GM18951 (cell line): ENCODE results near the gene PLEKHG3.

ENCODE experiments used
- POLR2A ChIP-seq: IDR thresholded peaks from 4 replicates; pipeline ENCODE4 v1.6.1; 2011; ENCODE audit warnings: mild to moderate bottlenecking; ENCODE audit not compliant: insufficient read length, insufficient read depth; ENCODE audit errors: extremely low read depth
- in situ Hi-C: fragments of 300-500 bp; cut with MboI; formaldehyde crosslinking; loops from one replicate; pipeline ENCODE4 v1.12.0; 2022; ENCODE audit warnings: low sequenced_read_pairs, mixed read lengths, inconsistent platforms; ENCODE audit not compliant: unreplicated experiment

The PLEKHG3 gene

GRCh38 chr14:64786296-64787149, 82.3 kb downstream of the PLEKHG3 start:
- in situ Hi-C loops, result no loop called here
- no peak for TF ChIP-seq POLR2A

GRCh38 chr14:64787619-64788018, 83.4 kb downstream of the PLEKHG3 start:
- in situ Hi-C loops, result no loop called here

DNA sequence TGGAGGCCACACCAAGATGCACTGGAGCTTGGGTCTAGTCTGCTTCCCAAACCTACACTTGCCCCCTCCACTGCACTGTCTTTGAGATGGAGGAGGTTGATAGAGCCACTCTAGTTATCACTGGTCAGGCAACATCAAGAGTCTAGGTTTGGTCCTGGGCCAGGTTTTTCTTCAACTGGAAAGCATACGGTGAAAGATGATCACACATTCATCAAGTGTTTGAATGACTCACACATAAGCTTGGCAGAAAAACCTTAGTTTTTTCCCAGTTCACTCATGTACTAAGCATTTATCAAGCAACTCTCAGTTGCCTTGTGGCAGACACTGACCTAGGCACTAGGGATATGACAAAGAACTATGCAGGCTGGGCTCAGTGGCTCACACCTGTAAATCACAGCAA, 84.5 kb downstream of the PLEKHG3 start:
- TF ChIP-seq POLR2A, result no peak
- in situ Hi-C loops, result no loop called here

More at GRCh38 chr14:64787619-64788018, 83.4 kb downstream of the PLEKHG3 start:
- TF ChIP-seq POLR2A, result no peak

GRCh38 chr14:64789696-64790095, 85.5 kb downstream of the PLEKHG3 start:
- in situ Hi-C loops, result no loop called here
- TF ChIP-seq POLR2A, result no peak

- in situ Hi-C loops, result no loop called here
- no peak for TF ChIP-seq POLR2A
Measured at GRCh38 chr14:64790478-64790877, 86.3 kb downstream of the PLEKHG3 start.

GRCh38 chr14:64792231-64792630, 88.0 kb downstream of the PLEKHG3 start:
- in situ Hi-C loops, result no loop called here
- no peak for TF ChIP-seq POLR2A

DNA sequence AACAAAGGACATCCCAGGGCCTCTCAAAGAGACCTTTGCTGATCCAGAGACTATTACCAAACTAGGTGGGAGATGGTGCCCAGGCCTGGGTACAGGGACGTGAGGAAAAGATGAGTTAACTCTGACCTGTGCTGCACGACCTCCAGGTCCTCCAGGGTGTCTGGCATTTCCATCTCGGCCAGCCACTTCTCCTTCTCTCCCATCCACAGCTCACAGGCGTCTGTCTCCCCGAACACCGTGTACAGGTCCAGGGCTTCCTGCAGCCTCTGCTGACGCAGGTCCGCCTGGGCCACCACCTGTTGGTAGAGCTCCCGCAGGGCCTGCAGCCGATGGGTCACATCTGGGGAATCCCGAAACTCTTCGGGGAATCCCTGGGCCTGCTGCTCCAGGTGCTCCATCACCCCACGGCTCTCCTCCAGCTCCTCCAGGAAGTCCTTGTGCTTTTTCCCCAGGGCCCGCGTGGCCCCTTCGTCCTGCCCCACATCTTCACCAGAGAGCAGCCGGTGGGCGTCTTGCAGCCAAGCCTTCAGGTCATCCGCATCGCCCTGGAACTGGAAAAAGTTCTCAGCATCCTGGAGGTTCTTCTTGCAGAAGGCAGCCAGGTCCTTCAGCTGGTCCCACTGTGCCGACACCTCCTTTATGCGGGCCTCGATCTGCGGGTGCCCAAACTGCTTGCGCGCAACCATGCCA, 88.8 kb downstream of the PLEKHG3 start:
- in situ Hi-C loops, result no loop called here

GRCh38 chr14:64795211-64795610, 91.0 kb downstream of the PLEKHG3 start:
- in situ Hi-C loops, result no loop called here
- no peak for TF ChIP-seq POLR2A

More for the DNA sequence above, 88.8 kb downstream of the PLEKHG3 start:
- TF ChIP-seq POLR2A, result no peak

DNA sequence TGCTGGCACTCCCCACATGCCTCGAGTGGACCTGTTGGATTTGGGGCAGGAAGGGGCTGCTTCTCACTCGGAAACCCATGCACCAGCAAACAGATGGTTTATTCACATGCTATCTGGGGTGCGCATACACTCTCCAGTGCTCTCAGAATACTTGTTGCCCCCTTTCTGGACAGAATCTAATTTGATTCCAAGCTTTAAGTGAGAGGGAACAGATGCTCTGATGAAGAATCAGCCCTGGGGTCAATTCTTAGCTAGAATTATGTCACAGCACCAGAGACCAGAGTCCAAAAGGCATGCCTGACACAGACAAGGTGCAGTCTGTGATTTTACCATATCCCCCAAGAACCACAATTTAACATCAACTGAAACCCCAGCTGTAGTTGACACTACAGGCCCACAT, 91.7 kb downstream of the PLEKHG3 start:
- in situ Hi-C loops, result no loop called here
- TF ChIP-seq POLR2A, result no peak

DNA sequence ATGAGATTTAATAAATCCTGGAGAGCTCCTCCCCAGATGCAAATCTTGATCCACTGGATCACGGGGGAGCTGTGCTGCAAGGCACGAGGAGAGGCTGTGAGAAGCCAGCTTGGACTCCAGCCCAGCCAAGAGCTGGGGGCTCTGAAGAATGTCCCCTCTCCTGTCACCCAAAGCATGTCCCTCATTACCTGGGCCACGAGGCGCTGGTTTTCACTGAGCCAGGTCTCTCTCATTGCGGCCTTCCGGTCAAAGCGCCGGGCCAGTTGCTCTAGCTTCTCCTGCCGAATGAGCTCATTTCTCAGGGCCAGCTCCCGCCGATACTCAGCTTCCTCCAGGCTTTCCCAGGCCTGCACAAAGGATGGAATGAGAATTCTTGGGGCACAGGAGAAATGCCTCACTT, 92.1 kb downstream of the PLEKHG3 start:
- in situ Hi-C loops, result no loop called here
- no peak for TF ChIP-seq POLR2A

DNA sequence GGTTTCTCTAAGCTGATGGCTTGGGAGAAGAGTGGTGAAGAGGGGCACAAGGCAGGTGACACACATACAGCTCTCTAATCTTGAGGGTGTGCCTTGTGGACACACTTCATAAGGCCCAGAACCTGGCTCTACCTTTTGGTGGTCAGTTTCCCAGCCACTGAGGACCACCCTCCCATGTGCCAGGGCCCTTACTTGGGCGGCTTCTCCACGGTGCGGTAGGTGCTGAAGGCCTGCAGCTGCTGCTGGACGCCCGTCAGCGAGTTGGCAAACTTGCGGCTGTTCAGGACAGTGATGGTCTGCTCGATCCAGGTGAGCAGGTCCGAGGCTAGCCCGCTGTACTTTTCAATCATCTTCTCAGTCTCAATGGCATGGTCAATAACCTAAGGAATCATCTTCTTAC, 95.3 kb downstream of the PLEKHG3 start:
- no peak for TF ChIP-seq POLR2A
- in situ Hi-C loops, result no loop called here
